Vagina (tissue), 2 donors: ENCODE results near the gene ARHGAP10. TPM values are rescaled to one million over a fixed set of nuclear protein-coding genes. Genes with fewer than 3 reads are reported as not detected.

Experiments used
- DNase-seq, 2 donors: peaks; one replicate each; pipeline ENCODE4 v3.0.0-alpha.2; 2017; ENCODE audit errors: extremely low spot score in 2 of 2
- H3K27ac ChIP-seq: fragments of 200-600 bp; sonication (generic); one replicate; pipeline ENCODE4 v1.5.1; 2019
- H3K27me3 ChIP-seq: fragments of 200-600 bp; sonication (generic); one replicate; pipeline ENCODE4 v1.5.1; 2019
- H3K36me3 ChIP-seq, 2 donors: fragments of 200-600 bp; sonication (generic); one replicate each; pipeline ENCODE4 v1.5.1; 2017 to 2019
- H3K4me1 ChIP-seq: fragments of 200-600 bp; sonication (generic); one replicate; pipeline ENCODE4 v1.5.1; 2019
- H3K4me3 ChIP-seq, 2 donors: fragments of 200-600 bp; sonication (generic); 1 replicate in 1 of 2; 2 replicates in 1 of 2; pipeline ENCODE4 v1.5.1; 2016 to 2019
- H3K9me3 ChIP-seq: fragments of 200-600 bp; sonication (generic); one replicate; pipeline ENCODE4 v1.5.1; 2019
- POLR2A ChIP-seq, 2 donors: fragments of 450-650 bp; IDR thresholded peaks; one replicate each; pipeline ENCODE4 v1.6.1; 2017; ENCODE audit warnings: antibody characterized with exemption in 2 of 2, mild to moderate bottlenecking in 2 of 2, moderate library complexity in 2 of 2
- POLR2AphosphoS5 ChIP-seq, 2 donors: sonication (generic); formaldehyde crosslinking; IDR thresholded peaks; one replicate each; pipeline ENCODE4 v1.9.0; 2017; ENCODE audit warnings: antibody characterized with exemption in 2 of 2, mild to moderate bottlenecking in 2 of 2, low read depth in 1 of 2; ENCODE audit not compliant: insufficient read depth in 1 of 2
- intact Hi-C: fragments of 100-400 bp; cut with DNase I; formaldehyde crosslinking; loops from one replicate; pipeline ENCODE4 v1.15.1; 2023
- total RNA-seq: library from RNA; depleted of rRNA; stranded (reverse); fragments of >200 nt; gene quantifications from one replicate; pipeline ENCODE4 v1.2.3, GENCODE V29; 2016
- TF ChIP-seq, protein P1 (sequence below), 3 experiments: fragments of 450-650 bp in 2 of 3; fragments of 200-600 bp in 1 of 3; sonication (generic) in 1 of 3; IDR thresholded peaks; one replicate each; pipeline ENCODE4 v1.5.1; 2017 to 2019; ENCODE audit warnings: antibody characterized with exemption in 3 of 3, mild to moderate bottlenecking in 2 of 3, moderate library complexity in 2 of 3

Gene ARHGAP10
- total RNA-seq, 1 donor from 2014 or later = 55.5 TPM

DNA sequence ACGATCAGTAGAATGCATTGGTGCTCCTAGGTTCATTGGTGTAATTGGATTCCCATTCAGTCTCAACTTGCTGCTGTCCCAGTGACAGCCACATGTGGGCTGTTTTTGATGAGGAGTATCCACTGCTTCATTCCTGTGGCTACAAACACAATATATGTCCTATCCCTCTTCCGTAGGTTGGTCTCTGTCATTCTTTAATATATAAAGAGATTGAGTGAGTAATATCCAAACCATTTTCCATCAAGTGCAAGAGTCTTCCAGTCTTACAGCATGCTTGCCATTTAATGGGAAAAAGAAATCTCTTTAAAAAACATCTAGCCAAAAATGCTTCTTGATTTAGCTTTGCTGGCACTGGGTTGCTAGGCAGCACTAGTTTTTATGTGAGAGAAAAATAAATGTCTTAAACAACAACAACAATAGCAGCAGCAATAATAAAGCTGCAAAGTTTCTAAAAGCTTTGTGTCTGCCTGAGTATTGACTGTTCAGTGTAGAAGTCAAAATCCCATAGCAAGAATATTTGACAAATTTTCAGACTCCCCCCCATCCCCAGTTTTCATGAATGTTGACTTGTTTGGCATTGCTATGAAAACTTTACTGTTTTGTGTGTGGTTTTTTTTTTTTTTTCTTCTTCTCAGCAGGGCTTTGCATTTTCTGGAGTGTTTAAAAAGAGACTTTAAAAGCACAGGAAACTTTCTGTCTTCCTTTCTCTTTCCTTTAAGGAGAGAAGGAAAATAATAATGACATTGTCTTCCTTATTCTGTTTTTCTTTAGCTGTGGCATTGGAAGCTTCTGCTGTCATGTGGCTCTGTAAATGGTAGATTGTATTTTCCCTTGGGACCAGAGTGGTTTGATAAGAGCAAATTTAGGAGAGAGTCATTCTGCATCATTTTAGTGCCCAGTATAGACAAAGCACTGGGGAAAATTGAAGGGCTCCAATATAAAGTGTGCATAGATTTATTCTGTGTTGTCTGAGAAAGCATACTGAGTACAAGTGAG lies 244.3 kb downstream of the ARHGAP10 start:
- no peaks in the 10 kb centered on the region for H3K27me3 ChIP-seq
- intact Hi-C loops = no loop called here
- H3K9me3 ChIP-seq = no peaks in the 10 kb centered on the region
- no peak for DNase-seq
- no peak overlapping the region for H3K4me3 ChIP-seq
- H3K36me3 ChIP-seq = no peaks in the 10 kb centered on the region
- peaks cover 40% of the 10 kb centered on the region for H3K4me1 ChIP-seq
- peak overlapping the region; percentile 54 for H3K27ac ChIP-seq
- TF ChIP-seq POLR2AphosphoS5 (IDR thresholded peaks at IDR 0.05; ENCODE audit: insufficient read depth in 1 of 2, low read depth in 1 of 2) (no peak), POLR2A (IDR thresholded peaks at IDR 0.05) (no peak)
- TF ChIP-seq, protein P1, sequence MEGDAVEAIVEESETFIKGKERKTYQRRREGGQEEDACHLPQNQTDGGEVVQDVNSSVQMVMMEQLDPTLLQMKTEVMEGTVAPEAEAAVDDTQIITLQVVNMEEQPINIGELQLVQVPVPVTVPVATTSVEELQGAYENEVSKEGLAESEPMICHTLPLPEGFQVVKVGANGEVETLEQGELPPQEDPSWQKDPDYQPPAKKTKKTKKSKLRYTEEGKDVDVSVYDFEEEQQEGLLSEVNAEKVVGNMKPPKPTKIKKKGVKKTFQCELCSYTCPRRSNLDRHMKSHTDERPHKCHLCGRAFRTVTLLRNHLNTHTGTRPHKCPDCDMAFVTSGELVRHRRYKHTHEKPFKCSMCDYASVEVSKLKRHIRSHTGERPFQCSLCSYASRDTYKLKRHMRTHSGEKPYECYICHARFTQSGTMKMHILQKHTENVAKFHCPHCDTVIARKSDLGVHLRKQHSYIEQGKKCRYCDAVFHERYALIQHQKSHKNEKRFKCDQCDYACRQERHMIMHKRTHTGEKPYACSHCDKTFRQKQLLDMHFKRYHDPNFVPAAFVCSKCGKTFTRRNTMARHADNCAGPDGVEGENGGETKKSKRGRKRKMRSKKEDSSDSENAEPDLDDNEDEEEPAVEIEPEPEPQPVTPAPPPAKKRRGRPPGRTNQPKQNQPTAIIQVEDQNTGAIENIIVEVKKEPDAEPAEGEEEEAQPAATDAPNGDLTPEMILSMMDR (IDR thresholded peaks at IDR 0.05) = no peak

DNA sequence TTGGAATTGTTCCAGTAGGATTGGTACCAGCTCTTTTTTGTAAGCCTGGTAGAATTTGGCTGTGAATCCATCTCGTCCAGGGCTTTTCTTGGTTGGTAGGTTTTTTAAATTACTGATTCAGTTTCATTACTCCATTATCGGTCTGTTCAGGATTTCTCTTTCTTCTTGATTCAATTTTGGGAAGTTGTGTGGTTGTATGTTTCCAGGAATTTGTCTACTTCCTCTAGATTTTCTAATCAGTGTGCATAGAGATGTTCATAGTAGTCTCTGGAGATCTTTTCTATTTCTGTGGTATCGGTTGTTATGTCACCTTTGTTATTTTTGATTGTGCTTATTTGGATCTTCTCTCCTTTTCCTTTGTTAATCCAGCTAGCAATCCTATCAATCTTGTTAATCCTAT lies 248.7 kb downstream of the ARHGAP10 start:
- DNase-seq = no peak
- intact Hi-C loops = no loop called here
- no peaks in the 10 kb centered on the region for H3K9me3 ChIP-seq
- no peak overlapping the region for H3K4me3 ChIP-seq
- TF ChIP-seq POLR2AphosphoS5 (IDR thresholded peaks at IDR 0.05; ENCODE audit: insufficient read depth in 1 of 2, low read depth in 1 of 2) (no peak), POLR2A (IDR thresholded peaks at IDR 0.05) (no peak)
- TF ChIP-seq, protein P1 (IDR thresholded peaks at IDR 0.05) = no peak
- H3K27me3 ChIP-seq = no peaks in the 10 kb centered on the region
- H3K27ac ChIP-seq = no peak overlapping the region
- H3K4me1 ChIP-seq = peaks cover 42% of the 10 kb centered on the region
- no peaks in the 10 kb centered on the region for H3K36me3 ChIP-seq

- Histone ChIP-seq H3K4me1 (peaks cover 35% of the 10 kb centered on the region), H3K4me3 (no peak overlapping the region), H3K27ac (no peak overlapping the region), H3K27me3 (no peaks in the 10 kb centered on the region), H3K9me3 (no peaks in the 10 kb centered on the region), H3K36me3 (no peaks in the 10 kb centered on the region)
- DNase-seq = no peak
- intact Hi-C loops = no loop called here
- TF ChIP-seq POLR2A (IDR thresholded peaks at IDR 0.05) = no peak
- no peak for TF ChIP-seq POLR2AphosphoS5 (IDR thresholded peaks at IDR 0.05; ENCODE audit: insufficient read depth in 1 of 2, low read depth in 1 of 2)
These were observed 249.4 kb downstream of the ARHGAP10 start for GRCh38 chr4:147981305-147981704.

- intact Hi-C loops = no loop called here
- Histone ChIP-seq H3K4me3 (no peak overlapping the region), H3K36me3 (no peaks in the 10 kb centered on the region), H3K27ac (no peak overlapping the region), H3K27me3 (no peaks in the 10 kb centered on the region), H3K9me3 (no peaks in the 10 kb centered on the region), H3K4me1 (peaks cover 34% of the 10 kb centered on the region)
- TF ChIP-seq POLR2AphosphoS5 (IDR thresholded peaks at IDR 0.05; ENCODE audit: insufficient read depth in 1 of 2, low read depth in 1 of 2) = no peak
- TF ChIP-seq, protein P1 (IDR thresholded peaks at IDR 0.05) = peak in 1 of 3 experiments; percentile 44
- DNase-seq = no peak
These were observed 252.3 kb downstream of the ARHGAP10 start for GRCh38 chr4:147984065-147984777.

- Histone ChIP-seq H3K4me3 (no peak overlapping the region), H3K9me3 (no peaks in the 10 kb centered on the region), H3K36me3 (no peaks in the 10 kb centered on the region), H3K4me1 (peaks cover 32% of the 10 kb centered on the region), H3K27ac (no peak overlapping the region), H3K27me3 (no peaks in the 10 kb centered on the region)
- no peak for DNase-seq
- intact Hi-C loops = no loop called here
- TF ChIP-seq POLR2A (IDR thresholded peaks at IDR 0.05) = no peak
- TF ChIP-seq, protein P1 (IDR thresholded peaks at IDR 0.05) = no peak
- TF ChIP-seq POLR2AphosphoS5 (IDR thresholded peaks at IDR 0.05; ENCODE audit: insufficient read depth in 1 of 2, low read depth in 1 of 2) = no peak
These were observed 252.9 kb downstream of the ARHGAP10 start for GRCh38 chr4:147984778-147985138.
